ENCODE measurements around the gene IFT57. TPM values are rescaled to one million over a fixed set of nuclear protein-coding genes. Genes with fewer than 3 reads are reported as not detected.
A peak's percentile ranks its signal among the peaks of the same experiment; 100 is the strongest.

Gene IFT57
- total and polyA plus RNA-seq, 7 donors: 34.4 to 55.0 (median 42.5) TPM

- 5 to 13% methylated on average over 6 of the region's 6 CpGs for WGBS, 2 donors
- H3K27me3 ChIP-seq: no peaks in the 10 kb centered on the region
- no peak for TF ChIP-seq POLR2A (IDR thresholded peaks at IDR 0.05)
- TF ChIP-seq CTCF (IDR thresholded peaks at IDR 0.05): no peak
- no peaks in the 10 kb centered on the region for H3K36me3 ChIP-seq
- intact Hi-C loops (cut with DNase I): loop anchor here (5.0 to 10.0 kb wide), 5 partner anchors 264 to 977 kb away; partner anchors contain the start of gene BBX
- H3K4me1 ChIP-seq: peaks cover 0 to 33% (median 19%) of the 10 kb centered on the region in 4 donors
- DNase-seq: no peak
- H3K9me3 ChIP-seq: no peaks in the 10 kb centered on the region
- peak overlapping the region; percentile 80 to 84 (median 82) for H3K27ac ChIP-seq
- H3K4me3 ChIP-seq: peak overlapping the region; percentile 78 to 86 (median 82)
Measured at GRCh38 chr3:108221393-108221792, 831 bp downstream of the IFT57 start.

GRCh38 chr3:108219336-108219735, 2.9 kb downstream of the IFT57 start:
- WGBS, 2 donors: 86 to 90% methylated on average over 9 of the region's 9 CpGs
- TF ChIP-seq POLR2A (IDR thresholded peaks at IDR 0.05) (no peak), POLR2AphosphoS5 (IDR thresholded peaks at IDR 0.05) (no peak), EP300 (IDR thresholded peaks at IDR 0.05) (no peak), CTCF (IDR thresholded peaks at IDR 0.05) (no peak)
- Histone ChIP-seq H3K4me1 (peaks cover 0 to 33% (median 19%) of the 10 kb centered on the region in 4 donors), H3K4me3 (no peak overlapping the region), H3K36me3 (no peaks in the 10 kb centered on the region), H3K27ac (no peak overlapping the region), H3K9me3 (no peaks in the 10 kb centered on the region), H3K27me3 (no peaks in the 10 kb centered on the region)
- intact Hi-C loops (cut with DNase I): no loop called here
- DNase-seq: no peak

GRCh38 chr3:108218811-108219210, 3.4 kb downstream of the IFT57 start:
- peaks cover 0 to under 1% (median 0%) of the 10 kb centered on the region in 4 donors for H3K36me3 ChIP-seq
- no peaks in the 10 kb centered on the region for H3K9me3 ChIP-seq
- no peak overlapping the region for H3K4me3 ChIP-seq
- no peak for TF ChIP-seq POLR2A (IDR thresholded peaks at IDR 0.05)
- no peak for TF ChIP-seq EP300 (IDR thresholded peaks at IDR 0.05)
- no peak for TF ChIP-seq CTCF (IDR thresholded peaks at IDR 0.05)
- TF ChIP-seq POLR2AphosphoS5 (IDR thresholded peaks at IDR 0.05): no peak
- no peaks in the 10 kb centered on the region for H3K27me3 ChIP-seq
- DNase-seq: no peak
- H3K27ac ChIP-seq: no peak overlapping the region
- H3K4me1 ChIP-seq: peaks cover 0 to 31% (median 19%) of the 10 kb centered on the region in 4 donors
- intact Hi-C loops (cut with DNase I): no loop called here

- Histone ChIP-seq H3K27ac (no peak overlapping the region), H3K4me3 (no peak overlapping the region), H3K27me3 (no peaks in the 10 kb centered on the region), H3K36me3 (peaks cover 0 to 25% (median 8%) of the 10 kb centered on the region in 4 donors), H3K4me1 (peaks cover 0 to 15% (median 9%) of the 10 kb centered on the region in 4 donors), H3K9me3 (no peaks in the 10 kb centered on the region)
- 69 to 82% methylated on average over 1 of the region's 1 CpG for WGBS, 2 donors
- no peak for TF ChIP-seq POLR2A (IDR thresholded peaks at IDR 0.05)
- TF ChIP-seq CTCF (IDR thresholded peaks at IDR 0.05): no peak
- no peak for TF ChIP-seq EP300 (IDR thresholded peaks at IDR 0.05)
- no peak for TF ChIP-seq POLR2AphosphoS5 (IDR thresholded peaks at IDR 0.05)
- intact Hi-C loops (cut with DNase I): no loop called here
- no peak for DNase-seq
Measured at GRCh38 chr3:108215871-108216270, 6.4 kb downstream of the IFT57 start.

- no peak overlapping the region for H3K27ac ChIP-seq
- no peak for DNase-seq
- intact Hi-C loops (cut with DNase I): no loop called here
- no peaks in the 10 kb centered on the region for H3K4me1 ChIP-seq
- no peaks in the 10 kb centered on the region for H3K27me3 ChIP-seq
- H3K36me3 ChIP-seq: peaks cover 0 to 65% (median 8%) of the 10 kb centered on the region in 4 donors
- no peak for TF ChIP-seq EP300 (IDR thresholded peaks at IDR 0.05)
- TF ChIP-seq POLR2A (IDR thresholded peaks at IDR 0.05): no peak
- TF ChIP-seq POLR2AphosphoS5 (IDR thresholded peaks at IDR 0.05): no peak
- no peak for TF ChIP-seq CTCF (IDR thresholded peaks at IDR 0.05)
- no peaks in the 10 kb centered on the region for H3K9me3 ChIP-seq
- H3K4me3 ChIP-seq: no peak overlapping the region
- 95 to 97% methylated on average over 3 of the region's 3 CpGs for WGBS, 2 donors
Measured at GRCh38 chr3:108209579-108209978, 12.6 kb downstream of the IFT57 start.
